Lower leg skin (tissue), 4 donors: ENCODE results near the gene BICDL1. TPM values are rescaled to one million over a fixed set of nuclear protein-coding genes. Genes with fewer than 3 reads are reported as not detected.

ENCODE experiments used
- DNase-seq, 2 donors: peaks; one replicate each; pipeline ENCODE4 v3.0.0-alpha.2; 2019; ENCODE audit warnings: low spot score in 2 of 2
- H3K4me3 ChIP-seq: fragments of 200-600 bp; sonication (generic); 2 replicates; pipeline ENCODE4 v1.5.1; 2017; ENCODE audit warnings: mild to moderate bottlenecking, low read depth; ENCODE audit not compliant: poor library complexity, severe bottlenecking
- POLR2A ChIP-seq, 2 donors: fragments of 450-650 bp; IDR thresholded peaks; one replicate each; pipeline ENCODE4 v1.6.1; 2016 to 2017; ENCODE audit warnings: antibody characterized with exemption in 2 of 2, mild to moderate bottlenecking in 1 of 2, moderate library complexity in 1 of 2
- WGBS, 2 donors: methylation state at CpG; one replicate each; pipeline ENCODE4 v1.1.5; 2018; 5-methylcytosine and 5-hydroxymethylcytosine counted together
- intact Hi-C: fragments of 100-400 bp; cut with DNase I; formaldehyde crosslinking; loops from one replicate; pipeline ENCODE4 v1.15.0; 2023; ENCODE audit warnings: low total_unique reads
- total RNA-seq, 4 donors: library from RNA; depleted of rRNA; stranded (reverse); fragments of >200 nt; gene quantifications; one replicate each; pipeline ENCODE4 v1.1.0, GENCODE V29; 2016
- TF ChIP-seq, protein P1 (sequence below), 3 donors: fragments of 450-650 bp; IDR thresholded peaks; one replicate each; pipeline ENCODE4 v1.5.1; 2016; ENCODE audit warnings: antibody characterized with exemption in 3 of 3, mild to moderate bottlenecking in 3 of 3, moderate library complexity in 2 of 3

Gene BICDL1
- total RNA-seq, 4 donors from 2014 or later = 98.2 to 190 (median 131) TPM

DNA sequence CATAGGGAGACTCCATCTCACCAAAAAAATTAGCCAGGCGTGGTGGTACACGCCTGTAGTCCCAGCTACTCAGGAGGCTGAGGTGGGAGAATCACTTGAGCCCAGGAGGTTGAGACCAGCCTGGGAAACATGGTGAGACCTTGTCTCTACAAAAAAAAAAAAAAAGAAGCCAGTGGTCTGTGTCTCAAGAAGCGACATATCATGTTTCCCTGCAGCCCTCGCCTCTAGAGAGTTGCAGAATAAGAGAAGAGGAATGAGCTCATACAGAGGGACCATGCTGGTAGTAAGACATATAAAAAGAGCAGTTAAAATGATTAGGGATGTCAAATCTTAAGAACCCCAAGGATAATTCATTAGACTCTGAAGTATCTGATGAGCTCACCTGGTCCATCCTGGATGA is 39.4 kb upstream of the BICDL1 start:
- H3K4me3 ChIP-seq = no peak overlapping the region
- intact Hi-C loops = no loop called here
- DNase-seq = no peak
- WGBS, 2 donors = 73 to 82% methylated on average over 4 of the region's 4 CpGs
- TF ChIP-seq, protein P1, sequence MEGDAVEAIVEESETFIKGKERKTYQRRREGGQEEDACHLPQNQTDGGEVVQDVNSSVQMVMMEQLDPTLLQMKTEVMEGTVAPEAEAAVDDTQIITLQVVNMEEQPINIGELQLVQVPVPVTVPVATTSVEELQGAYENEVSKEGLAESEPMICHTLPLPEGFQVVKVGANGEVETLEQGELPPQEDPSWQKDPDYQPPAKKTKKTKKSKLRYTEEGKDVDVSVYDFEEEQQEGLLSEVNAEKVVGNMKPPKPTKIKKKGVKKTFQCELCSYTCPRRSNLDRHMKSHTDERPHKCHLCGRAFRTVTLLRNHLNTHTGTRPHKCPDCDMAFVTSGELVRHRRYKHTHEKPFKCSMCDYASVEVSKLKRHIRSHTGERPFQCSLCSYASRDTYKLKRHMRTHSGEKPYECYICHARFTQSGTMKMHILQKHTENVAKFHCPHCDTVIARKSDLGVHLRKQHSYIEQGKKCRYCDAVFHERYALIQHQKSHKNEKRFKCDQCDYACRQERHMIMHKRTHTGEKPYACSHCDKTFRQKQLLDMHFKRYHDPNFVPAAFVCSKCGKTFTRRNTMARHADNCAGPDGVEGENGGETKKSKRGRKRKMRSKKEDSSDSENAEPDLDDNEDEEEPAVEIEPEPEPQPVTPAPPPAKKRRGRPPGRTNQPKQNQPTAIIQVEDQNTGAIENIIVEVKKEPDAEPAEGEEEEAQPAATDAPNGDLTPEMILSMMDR (IDR thresholded peaks at IDR 0.05) = no peak
- no peak for TF ChIP-seq POLR2A (IDR thresholded peaks at IDR 0.05)

DNA sequence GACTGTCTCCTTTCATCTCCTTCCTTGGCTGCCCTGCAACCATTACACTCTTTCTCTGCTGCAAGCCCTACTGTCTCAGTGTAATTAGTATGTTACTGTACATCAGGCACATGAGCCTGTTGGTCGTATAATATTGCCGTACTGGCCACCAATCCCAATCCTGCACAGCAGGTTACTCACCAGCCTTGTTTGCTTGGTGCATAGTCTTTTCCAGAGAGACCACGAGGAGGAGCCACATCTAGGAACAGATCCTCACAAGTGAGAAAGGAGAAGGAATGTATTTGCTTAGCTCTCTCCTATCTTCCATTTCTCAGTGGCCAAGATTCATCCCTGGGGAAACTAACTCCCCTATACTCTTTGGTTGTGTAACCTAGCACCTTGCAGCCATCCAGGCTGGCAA is 33.0 kb upstream of the BICDL1 start:
- H3K4me3 ChIP-seq = no peak overlapping the region
- TF ChIP-seq POLR2A (IDR thresholded peaks at IDR 0.05) = no peak
- TF ChIP-seq, protein P1 (IDR thresholded peaks at IDR 0.05) = no peak
- no peak for DNase-seq
- WGBS, 2 donors = 76 to 92% methylated on average over 3 of the region's 3 CpGs
- intact Hi-C loops = no loop called here

- DNase-seq = no peak
- intact Hi-C loops = no loop called here
- TF ChIP-seq POLR2A (IDR thresholded peaks at IDR 0.05) = no peak
- TF ChIP-seq, protein P1 (IDR thresholded peaks at IDR 0.05) = no peak
- H3K4me3 ChIP-seq = no peak overlapping the region
- WGBS, 2 donors = 96 to 100% methylated on average over 1 of the region's 1 CpG
These were observed 31.9 kb upstream of the BICDL1 start for GRCh38 chr12:119957135-119957534.

DNA sequence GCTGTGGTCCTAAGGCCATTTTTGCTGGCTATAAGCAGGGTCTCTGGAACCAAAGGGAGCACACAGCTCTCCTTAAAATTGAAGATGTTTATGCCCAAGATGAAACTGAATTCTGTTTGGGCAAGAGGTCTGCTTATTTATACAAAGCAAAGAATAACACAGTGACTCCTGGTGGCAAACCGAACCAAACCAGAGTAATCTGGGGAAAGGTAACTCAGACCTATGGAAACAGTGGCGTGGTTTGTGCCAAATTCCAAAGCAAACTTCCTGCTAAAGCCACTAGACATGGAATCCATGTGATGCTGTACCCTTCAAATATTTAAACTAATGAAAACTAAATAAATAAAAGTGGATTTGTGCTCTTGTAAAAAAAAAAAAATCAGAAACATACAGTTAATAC is 29.6 kb upstream of the BICDL1 start:
- 77 to 79% methylated on average over 2 of the region's 2 CpGs for WGBS, 2 donors
- H3K4me3 ChIP-seq = no peak overlapping the region
- TF ChIP-seq POLR2A (IDR thresholded peaks at IDR 0.05) = no peak
- TF ChIP-seq, protein P1 (IDR thresholded peaks at IDR 0.05) = no peak
- no peak for DNase-seq
- intact Hi-C loops = no loop called here

- no peak overlapping the region for H3K4me3 ChIP-seq
- no peak for DNase-seq
- 82% methylated on average over 6 of the region's 6 CpGs for WGBS, 2 donors
- TF ChIP-seq POLR2A (IDR thresholded peaks at IDR 0.05) = no peak
- TF ChIP-seq, protein P1 (IDR thresholded peaks at IDR 0.05) = no peak
- intact Hi-C loops = no loop called here
These were observed 24.9 kb upstream of the BICDL1 start for GRCh38 chr12:119964123-119964522.

- WGBS, 2 donors = 87 to 90% methylated on average over 6 of the region's 6 CpGs
These were observed 24.1 kb upstream of the BICDL1 start for GRCh38 chr12:119964929-119965328.

More at GRCh38 chr12:119964929-119965328, 24.1 kb upstream of the BICDL1 start:
- TF ChIP-seq, protein P1 (IDR thresholded peaks at IDR 0.05) = no peak
- TF ChIP-seq POLR2A (IDR thresholded peaks at IDR 0.05) = no peak
- H3K4me3 ChIP-seq = no peak overlapping the region
- DNase-seq = no peak
- intact Hi-C loops = no loop called here
